Iris pigment epithelial cell (primary cell): ENCODE results near the gene WWOX.

Experiments
- DNase-seq: peaks from one replicate; pipeline ENCODE4 v3.0.0-alpha.2; 2011; ENCODE audit warnings: low read depth

The WWOX gene

DNA sequence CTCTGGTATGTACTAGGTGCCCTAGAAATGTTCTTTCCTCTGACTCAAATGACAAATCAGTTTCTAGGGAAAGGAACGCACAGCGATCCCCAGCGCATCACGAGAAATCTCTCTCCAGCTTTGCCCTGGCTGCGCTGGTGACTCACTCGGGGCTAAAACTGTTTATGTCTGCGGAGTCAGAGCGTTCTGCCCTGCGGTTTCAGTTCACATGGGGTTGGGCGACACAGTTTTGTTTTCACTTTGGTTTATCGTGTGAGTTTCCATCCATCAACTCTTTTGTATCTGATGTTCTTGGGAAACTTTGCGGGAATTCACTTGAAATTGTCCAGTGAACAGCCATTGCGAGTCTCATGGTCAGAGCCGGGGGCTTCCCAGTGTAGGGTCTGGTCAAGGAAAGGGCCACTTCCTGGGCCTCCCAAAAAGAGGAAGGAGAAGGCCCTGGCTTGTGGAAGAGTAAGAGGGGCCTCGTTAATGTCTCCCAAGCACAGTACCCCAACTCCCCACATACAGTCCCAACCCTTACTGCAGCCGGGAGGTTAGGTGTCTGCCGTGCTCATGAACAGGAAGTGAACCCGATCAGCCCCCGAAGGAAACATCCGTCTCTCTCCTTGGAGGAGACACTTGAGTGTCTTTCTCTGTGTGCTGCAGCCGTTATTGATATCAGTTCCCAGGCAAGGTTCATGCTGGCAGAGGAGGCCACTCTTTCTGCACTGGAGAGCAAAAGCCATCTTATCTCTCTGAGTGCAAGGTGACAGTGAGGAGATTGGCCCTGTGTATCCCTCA is 643.2 kb downstream of the WWOX start:
- no peak for DNase-seq

DNA sequence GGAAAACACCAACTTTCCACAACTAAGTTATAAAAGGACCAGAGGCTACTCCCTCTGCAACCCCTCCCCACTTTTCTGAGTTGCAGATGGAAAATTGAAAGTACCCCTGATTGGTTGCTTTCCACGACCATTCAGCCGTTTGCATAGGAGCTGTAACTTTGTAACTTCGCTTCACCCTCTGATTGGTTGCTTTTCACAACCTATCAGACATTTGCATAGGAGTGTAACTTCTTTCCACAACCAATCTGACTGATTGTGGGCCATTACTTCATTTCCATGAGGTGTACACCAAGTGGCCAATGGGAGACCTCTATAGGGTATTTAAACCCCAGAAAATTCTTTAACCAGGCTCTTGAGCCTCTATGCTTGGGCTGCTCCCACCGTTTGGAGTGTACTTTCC is 644.1 kb downstream of the WWOX start:
- DNase-seq = no peak

DNA sequence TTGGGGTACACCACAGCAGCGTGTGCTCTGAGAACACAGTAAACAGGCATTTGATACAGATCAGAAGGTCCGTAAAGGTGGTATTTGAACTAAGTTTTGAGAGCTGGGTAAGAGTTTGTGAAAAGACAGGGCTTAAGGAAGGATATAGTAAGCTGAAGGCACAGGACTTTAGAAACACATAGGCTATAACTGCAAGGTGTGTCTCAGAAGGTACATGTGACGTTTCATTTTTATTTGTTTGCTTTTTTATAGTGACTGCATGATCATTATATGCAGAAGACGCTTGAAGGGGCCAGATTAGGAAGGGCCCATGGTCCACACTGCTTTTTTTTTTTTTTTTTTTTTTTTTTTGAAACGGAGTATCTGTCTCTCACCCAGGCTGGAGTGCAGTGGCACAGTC is 644.6 kb downstream of the WWOX start:
- DNase-seq = no peak

DNA sequence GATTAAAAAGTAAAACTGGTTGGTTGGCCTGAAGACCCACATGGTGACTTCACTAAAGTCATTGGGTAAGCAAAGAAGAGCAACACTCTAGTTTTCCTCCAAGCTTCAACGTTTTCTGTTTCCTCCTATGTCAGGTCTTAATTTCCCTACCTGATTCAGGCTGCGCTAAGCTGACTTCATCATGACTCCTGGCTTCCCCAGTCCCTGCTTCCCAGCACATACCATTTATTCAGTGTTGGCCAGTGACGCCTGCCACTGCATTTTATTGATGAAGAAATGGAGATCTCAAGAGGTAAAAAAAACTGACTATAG is 645.3 kb downstream of the WWOX start:
- DNase-seq = no peak

DNA sequence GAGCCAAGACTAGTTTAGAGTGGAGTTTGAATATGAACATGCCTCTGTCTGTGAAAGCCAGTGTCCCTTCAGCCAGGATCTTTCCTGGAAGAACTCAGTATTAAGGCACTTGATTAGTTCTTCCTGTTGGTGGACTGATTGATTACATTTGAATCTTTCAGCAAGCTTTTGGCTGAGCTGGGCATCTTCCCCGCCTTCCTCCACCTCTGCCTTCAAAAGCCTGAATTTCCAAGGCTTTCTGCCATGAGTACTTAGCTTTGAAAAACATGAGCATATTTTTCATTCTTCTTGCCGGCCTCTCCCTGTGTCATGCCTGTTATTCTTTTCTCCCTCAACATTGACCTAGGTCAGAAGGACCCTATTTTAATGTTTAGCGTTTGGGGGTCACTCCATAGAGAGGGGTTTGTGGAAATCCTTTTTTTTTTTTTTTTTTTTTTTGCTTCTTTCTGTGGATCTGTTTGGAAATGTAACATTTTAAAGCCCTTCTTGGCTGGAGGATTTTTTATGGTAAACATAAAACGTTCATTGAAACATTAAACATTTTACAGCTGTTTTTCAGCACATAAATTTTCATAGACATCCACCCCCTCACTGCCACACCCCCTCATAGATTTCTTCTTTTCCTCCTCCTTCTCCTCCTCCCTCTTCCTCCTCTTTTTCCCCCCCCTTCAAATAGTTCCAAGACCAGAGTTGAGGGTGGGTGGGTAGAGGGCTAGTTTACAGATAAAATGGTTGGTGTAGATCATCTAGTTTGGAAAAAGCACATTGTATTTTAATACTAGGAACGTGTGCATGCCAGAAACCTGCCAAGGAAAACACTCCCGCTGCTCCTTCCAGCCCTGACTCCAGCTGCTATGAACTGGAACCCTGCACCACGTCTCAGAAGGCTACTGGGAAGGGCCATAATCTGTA is 645.9 kb downstream of the WWOX start:
- DNase-seq = no peak

DNA sequence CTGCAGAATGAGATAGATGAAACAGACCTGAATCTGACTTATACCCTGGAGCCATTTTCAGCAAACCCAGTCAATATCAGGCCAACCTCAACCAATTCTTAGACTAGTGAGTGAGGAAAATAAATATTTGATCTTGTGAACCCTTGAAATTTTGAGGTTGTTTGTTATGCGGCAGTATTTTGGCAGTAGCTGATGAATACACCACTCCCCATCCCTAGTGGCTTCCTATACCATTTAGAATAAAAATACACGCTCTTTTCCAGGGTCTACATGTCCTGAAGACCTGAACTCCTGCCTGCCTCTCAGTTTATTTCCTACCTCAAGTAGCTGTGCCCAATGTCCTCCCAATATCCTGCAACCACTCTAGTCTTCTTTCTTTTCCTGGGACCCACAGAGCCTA is 647.3 kb downstream of the WWOX start:
- DNase-seq = no peak

DNA sequence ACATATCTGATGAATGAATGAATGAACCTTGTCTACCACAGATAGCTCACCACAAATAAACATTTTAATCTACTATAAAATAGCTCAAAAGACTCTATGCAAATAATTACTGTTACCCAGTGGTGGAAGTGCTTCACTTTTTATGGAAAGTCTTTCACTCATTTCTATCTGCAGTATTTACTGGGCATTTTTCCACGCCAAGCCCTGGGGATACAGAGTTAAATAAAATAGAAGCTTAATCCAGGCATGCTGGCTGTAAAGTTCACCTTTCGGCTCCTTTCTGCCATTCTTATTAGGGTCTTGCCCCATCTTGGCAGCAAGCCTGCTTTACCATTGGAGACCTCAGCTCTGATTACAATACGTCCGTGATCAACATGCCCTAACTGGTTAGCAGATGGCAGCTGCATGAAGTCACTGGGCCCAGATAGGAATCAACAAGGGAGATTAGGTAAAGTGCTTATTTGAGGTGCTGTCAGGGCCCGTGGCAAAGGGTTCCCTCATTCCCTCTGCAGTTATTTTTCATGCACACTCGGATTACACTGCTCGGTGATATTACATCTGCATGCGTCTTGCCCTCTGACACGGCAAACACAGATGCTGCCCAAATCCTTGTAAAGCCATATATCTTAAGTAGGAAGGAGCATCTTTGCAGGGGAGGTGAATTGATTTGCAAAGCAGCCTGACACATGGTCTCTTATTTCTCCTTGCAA is 648.9 kb downstream of the WWOX start:
- no peak for DNase-seq

DNA sequence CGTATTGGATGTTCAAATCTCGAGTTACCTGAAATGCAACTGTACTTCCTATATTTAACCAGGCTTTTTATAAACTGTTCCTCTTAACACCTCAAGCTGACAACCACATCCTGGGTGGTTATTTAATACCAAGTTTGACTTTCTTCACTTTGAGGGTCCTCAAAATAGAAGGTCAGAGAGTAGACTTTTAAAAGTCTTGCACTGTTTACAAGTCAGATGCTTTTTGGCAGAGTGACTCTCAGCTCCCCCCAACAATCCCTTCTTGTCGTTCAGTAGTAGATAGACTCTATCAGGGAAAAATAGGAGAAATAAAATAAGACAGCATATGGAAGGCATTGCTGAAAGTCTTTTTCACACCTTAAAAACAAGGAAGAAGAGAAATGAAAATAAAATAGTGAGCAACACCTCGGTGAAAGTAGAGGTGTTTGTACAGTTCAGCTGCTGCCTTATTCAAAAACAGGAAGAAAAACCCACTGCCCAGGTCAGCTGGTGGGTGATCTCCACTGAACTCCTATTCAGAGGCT is 650.4 kb downstream of the WWOX start:
- DNase-seq = no peak

DNA sequence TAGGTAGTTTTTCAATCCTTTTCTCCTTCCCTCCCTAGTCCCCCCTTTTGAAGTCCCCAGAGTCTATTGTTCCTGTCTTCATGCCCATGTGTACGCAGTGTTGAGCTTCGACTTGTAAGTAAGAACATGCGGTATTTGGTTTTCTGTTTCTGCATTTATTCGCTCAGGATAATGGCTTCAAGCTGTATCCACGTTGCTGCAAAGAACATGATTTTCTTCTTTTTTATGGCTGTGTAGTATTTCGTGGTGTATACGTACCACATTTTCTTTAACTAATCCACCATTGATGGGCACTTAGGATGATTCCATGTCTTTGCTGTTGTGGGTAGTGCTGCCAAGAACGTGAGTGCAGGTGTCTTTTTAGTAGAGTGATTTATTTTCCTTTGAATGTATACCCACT is 651.2 kb downstream of the WWOX start:
- no peak for DNase-seq

DNA sequence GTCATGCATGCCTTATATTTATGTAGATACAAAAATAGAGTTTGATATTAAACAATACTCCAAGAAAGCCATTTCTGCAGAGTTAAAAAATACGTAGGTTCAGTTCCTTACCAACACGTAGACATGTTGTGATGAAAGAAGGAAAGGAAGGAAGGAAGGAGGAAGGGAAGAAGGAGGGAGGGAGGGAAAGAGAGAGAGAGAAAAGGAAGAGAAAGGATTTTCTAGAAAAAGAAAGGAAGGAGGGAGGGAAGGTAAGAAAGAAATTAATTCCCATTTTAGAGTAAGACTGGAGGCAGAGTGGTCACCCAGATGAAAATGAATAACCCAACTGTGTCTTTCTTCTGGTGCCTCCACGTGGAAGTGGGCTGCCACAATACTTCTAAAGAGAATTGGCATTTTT is 652.1 kb downstream of the WWOX start:
- no peak for DNase-seq

DNA sequence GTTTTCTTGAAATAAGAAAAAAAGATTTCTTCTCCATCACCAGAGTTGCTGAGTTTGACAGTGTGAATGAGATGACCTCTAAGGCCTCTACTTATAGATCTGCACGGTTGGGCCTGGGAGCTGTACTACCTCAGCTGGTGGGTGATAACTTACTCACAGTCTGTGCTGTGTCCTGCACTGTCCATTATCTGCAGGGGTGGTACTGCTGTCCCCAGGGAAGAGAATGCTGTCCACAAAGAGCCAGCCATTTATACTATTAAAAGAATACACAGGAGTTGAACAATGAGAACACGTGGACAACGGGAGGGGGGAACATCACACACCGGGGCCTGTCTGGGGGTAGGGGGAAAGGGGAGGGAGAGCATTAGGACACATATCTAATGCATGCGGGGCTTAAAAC is 655.3 kb downstream of the WWOX start:
- no peak for DNase-seq

DNA sequence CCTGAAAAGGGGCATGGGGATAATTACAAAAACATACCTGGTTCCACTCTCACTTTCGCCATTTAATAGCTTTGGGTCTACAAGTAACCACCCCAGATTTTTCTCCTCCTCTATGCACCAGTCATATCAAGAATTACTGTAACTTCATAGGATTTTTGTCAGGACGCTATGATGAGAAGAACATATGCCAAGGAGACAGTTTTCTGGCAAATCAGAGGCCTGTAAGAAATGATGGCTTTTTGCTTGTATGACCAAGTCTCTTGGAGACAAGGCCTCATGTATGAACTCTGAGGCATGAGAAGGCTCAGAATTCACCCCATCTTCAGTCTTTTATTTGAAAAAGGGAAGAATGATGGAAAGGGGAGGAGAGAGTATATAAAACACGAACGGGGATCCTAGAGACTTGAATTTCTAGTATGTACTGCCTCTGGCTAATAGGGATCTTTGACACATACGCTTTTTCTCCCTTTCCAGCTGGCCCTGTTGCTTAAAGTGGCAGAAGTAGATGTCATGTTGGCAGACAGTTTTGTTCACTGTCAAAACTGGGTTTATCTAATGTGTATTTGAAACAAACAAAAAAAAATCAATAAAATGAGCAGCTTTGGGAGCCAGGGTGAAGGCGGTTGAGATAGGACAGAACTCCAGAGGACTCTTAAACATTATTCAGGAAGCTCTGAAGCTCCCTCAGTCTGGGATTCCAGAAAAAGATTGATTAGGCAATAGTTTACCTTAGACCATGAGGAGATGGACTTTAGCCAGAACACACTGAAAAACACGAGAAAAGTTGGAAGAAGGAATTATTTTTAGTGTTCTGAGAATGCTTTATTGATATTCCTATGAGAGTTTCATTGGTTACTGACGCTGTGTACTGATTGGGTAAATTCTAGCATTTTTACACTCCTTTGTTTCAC is 656.6 kb downstream of the WWOX start:
- no peak for DNase-seq

DNA sequence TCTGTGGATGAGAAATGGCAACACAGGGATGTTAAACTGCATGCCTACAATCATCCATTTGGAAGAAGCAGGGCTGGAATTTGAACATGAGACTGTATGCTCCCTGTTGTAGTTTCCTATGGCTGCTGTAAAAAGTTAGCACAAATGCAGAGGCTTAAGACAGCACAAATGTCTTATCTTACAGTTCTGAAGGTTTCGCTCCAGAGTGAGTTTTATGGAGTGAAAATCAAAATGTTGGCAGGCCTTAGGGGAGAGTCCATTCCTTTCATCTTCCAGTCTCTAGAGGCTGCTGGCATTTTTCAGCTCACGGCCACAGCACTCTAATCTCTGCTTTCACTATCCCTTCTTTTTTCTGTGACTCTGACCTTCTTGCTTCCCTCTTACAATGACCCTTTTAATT is 660.1 kb downstream of the WWOX start:
- DNase-seq = no peak

DNA sequence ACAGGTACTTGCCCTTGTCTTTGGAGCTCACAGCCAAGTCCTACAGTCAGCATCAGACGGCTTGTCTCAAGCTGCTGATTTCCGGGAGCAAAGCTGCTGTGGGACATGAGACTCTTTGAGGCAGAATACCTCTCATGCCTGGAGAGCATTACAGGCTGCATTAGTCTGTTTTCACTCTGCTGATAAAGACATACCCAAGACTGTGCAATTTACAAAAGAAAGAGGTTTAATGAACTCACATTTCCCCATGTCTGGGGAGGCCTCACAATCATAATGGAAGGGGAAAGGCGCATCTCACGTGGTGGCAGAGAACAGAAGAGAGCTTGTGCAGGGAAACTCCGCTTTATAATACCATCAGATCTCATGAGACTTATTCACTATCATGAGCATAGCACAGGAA is 661.2 kb downstream of the WWOX start:
- no peak for DNase-seq

DNA sequence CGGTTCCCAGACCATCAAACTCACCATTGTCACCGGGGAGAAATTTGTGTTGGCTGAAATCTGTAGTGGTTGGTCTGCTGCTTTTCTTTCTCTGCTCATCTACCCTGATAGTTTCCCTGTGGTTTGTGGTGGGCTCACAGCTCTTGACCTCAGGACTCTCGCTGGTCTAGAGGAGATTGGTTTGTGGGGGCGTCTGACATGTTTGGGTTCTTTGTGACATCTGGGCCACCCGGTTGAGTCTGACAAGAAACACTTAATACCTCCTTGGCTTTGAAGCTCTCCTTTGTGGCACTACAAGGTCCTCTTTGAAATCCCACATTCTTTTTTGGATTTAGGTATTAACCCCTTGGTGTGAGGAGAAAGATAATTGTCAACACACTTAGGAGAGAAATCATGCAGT is 662.0 kb downstream of the WWOX start:
- no peak for DNase-seq

DNA sequence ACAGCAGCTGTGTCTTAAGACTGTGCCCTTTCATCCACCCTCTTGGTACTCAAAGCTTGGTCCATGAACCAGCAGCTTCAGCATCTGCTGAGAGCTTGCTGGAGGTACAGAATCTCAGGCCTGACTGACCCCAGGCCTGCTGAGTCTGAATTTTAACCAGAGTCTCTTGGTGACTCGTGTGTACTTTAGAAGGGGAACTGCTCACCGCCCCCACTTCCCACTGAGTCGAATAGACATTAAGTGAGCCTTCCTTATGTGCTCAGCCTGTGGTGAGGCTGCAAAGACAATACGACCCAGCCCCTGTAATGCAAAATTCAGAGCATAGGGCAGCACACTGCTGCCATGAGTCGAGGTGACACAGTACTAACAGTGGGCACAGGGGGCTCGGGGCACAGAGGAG is 662.8 kb downstream of the WWOX start:
- no peak for DNase-seq

DNA sequence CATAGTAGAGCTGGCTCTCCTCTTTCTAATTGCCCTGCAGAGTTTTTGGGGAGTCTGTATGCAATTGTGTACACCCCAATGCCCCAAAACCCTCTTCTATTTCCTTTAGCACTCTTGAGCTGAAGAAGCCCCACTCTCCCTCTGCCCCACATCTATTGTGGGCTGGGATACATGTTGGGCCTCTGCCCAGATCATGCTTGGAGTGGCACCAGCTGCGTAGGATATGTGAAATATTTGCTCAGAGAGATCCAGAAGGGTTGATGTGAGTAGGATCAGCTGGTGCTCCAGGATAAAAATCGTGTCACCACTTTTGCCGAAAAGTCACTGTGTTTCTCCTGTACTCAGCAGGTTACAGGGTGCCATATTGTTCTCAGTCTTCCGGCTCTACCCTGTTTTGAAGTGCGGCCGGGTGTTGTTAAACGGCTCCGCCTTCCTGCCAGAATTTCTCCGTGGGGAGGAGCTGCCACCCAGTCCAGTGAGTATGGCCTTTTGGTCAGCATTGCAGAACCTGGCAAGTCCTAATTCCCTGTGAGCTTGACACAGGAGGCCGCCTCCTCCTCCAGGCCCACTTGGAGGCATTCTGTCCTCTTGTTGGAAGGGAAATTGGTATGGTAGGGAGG is 664.5 kb downstream of the WWOX start:
- no peak for DNase-seq

DNA sequence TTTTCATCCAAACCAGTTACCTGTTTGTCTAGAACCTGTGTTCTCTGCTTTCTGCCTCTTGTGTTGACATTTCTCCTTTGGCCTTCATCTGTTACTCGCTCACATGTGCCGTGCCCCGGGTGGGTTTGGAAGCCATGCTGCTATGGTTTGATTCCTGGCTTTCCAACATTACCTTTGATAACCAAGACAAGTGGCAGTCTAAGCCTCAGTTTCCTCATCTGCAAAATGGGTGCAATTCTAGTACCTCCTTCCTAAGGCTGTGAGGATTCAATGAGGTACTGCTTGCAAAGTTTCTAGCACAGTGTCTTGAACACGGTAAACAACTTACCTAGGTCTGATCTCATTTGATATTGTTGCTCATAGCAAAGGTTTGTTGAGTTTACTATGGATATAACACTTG is 665.0 kb downstream of the WWOX start:
- DNase-seq = no peak

DNA sequence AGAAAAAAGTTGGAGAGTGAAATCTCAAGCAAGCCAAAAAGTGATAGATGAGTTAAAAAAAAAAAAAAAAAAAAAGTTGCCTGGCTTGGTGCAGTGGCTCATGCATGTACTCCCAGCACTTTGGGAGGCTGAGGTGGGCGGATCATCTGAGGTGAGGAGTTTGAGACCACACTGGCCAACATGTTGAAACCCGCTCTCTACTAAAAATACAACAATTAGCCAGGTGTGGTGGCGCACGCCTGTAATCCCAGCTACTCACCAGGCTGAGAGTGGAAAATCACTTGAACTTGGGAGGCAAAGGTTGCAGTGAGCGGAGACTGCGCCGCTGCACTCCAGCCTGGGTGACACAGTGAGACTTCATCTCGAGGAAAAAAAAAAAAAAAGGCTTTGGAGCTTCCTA is 668.8 kb downstream of the WWOX start:
- DNase-seq = no peak

DNA sequence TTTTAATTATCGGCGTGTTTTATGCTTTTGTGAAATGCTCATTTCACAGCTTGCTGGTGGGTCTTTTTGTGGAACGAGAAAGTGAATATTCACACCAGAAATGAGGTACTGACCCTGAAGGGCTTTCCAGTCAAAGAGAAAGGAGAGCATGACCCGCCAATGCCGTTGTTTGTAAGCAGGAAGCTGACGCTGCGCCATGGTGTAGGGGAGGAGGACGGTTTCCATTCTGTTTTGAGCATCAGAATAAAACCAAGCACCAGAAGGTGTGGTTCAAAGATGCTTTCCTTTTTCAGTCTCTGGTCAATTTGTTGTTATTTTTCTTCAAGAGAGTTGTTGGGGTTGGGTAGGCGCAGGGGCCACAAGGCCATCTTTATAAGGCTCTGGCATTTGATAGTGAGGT is 669.3 kb downstream of the WWOX start:
- no peak for DNase-seq
